Measurements from ENCODE around the gene DDAH1. TPM values are rescaled to one million over a fixed set of nuclear protein-coding genes. Genes with fewer than 3 reads are reported as not detected.

The DDAH1 gene
- total RNA-seq, 1 donor from 2014 or later, result 5.4 TPM

DNA sequence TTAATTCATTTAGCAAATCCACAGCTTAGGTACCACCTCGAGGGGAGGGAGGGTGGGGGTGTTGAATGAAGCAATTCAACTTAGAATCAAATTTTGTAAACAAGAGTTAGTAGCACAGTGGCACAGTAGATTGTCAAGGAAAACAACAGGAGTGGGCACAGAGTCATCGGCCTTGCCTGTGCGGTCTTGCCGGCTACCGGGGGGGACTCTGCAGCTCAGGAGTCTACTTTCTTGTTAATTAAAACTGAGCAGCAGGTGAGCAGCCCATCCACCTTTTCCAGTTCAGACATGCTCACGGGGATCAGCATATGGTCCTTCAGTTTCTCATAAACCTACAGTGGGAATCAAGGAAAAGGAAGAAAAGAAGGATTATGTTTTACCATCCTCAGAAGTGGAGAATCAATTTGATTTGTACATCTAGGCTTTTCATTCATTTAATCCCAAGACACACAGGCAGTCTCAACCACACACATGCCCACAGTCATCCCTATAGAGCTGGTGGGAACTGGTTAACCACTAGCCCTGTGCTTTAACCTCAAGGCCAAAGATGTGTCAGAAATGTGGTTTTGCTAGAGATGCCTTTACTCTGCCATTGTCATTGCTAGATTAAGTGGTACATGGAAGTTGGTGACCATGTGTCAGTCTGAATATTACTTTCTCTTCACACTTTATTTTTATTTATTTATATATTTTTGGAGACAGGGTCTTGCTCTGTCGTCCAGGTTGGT is 143.6 kb downstream of the DDAH1 start:
- Mint-ChIP-seq H3K9me3 (ENCODE audit: unreplicated experiment) (no peaks in the 10 kb centered on the region), H3K36me3 (ENCODE audit: unreplicated experiment) (no peaks in the 10 kb centered on the region), H3K4me3 (ENCODE audit: unreplicated experiment) (no peak overlapping the region), H3K27me3 (ENCODE audit: unreplicated experiment) (no peaks in the 10 kb centered on the region), H3K4me1 (ENCODE audit: low read depth, unreplicated experiment) (no peaks in the 10 kb centered on the region), H3K27ac (ENCODE audit: unreplicated experiment) (no peak overlapping the region)
- DNase-seq, result no peak
- TF ChIP-seq, protein P1, sequence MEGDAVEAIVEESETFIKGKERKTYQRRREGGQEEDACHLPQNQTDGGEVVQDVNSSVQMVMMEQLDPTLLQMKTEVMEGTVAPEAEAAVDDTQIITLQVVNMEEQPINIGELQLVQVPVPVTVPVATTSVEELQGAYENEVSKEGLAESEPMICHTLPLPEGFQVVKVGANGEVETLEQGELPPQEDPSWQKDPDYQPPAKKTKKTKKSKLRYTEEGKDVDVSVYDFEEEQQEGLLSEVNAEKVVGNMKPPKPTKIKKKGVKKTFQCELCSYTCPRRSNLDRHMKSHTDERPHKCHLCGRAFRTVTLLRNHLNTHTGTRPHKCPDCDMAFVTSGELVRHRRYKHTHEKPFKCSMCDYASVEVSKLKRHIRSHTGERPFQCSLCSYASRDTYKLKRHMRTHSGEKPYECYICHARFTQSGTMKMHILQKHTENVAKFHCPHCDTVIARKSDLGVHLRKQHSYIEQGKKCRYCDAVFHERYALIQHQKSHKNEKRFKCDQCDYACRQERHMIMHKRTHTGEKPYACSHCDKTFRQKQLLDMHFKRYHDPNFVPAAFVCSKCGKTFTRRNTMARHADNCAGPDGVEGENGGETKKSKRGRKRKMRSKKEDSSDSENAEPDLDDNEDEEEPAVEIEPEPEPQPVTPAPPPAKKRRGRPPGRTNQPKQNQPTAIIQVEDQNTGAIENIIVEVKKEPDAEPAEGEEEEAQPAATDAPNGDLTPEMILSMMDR (IDR thresholded peaks at IDR 0.05; ENCODE audit: partially characterized antibody, unreplicated experiment), result no peak

DNA sequence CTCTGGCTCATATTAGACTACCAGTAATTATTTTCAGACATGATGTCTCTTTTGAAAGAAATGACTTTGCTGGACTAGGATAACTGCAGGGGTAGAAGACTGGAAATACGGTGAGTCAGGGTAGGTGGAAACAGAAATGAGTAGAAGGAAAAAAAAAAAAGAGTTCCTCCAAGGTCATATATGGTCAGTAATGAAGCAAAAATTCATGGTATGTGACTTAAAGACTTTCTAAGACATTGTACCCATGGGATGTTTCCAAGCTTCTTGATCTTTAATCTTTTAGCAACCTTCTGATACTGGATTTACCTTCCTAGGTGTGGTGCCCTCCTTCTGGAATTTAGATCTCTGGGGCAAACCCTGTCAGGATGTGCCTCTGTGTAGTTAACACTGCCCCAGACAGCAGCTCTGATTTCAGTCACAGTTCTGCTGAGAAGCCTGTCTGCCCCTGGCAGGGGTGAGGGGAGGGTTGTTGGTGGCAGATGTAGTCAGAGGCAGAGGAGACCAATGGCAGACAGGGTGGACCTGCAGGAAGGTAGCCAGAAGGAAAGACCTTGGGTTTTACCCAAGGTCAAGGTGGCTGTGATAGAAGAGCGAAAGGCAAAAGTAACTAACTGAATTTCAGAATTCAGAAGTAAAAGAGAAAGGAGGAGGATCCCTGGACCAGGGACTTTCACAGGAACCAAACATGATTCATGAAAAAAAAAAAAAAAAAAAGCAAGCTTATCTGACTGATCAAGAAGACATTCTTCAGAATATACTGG is 144.4 kb downstream of the DDAH1 start:
- Mint-ChIP-seq H3K36me3 (ENCODE audit: unreplicated experiment) (no peaks in the 10 kb centered on the region), H3K27ac (ENCODE audit: unreplicated experiment) (no peak overlapping the region), H3K9me3 (ENCODE audit: unreplicated experiment) (no peaks in the 10 kb centered on the region), H3K27me3 (ENCODE audit: unreplicated experiment) (no peaks in the 10 kb centered on the region), H3K4me3 (ENCODE audit: unreplicated experiment) (no peak overlapping the region), H3K4me1 (ENCODE audit: low read depth, unreplicated experiment) (no peaks in the 10 kb centered on the region)
- TF ChIP-seq, protein P1 (IDR thresholded peaks at IDR 0.05; ENCODE audit: partially characterized antibody, unreplicated experiment), result no peak
- DNase-seq, result no peak

DNA sequence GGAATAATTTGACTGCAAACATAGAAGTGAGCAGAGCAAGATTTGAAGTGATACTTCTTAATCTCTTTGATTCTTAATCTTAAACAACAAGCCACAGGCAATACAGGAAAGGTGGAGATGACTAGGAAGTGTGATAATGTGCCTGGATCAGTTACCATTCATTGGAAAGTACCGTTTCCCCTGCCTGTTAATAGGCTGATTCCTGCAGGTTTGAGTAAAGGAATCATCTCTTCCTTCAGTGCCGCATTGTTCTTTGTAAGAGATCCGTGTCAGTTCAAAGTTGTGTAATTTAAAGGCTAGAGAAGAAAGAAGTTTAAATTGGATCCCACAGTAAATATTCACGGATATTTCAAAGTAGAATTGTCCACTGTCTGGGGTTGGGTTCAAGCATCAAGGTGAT is 145.0 kb downstream of the DDAH1 start:
- Mint-ChIP-seq H3K9me3 (ENCODE audit: unreplicated experiment) (no peaks in the 10 kb centered on the region), H3K27ac (ENCODE audit: unreplicated experiment) (no peak overlapping the region), H3K4me3 (ENCODE audit: unreplicated experiment) (no peak overlapping the region), H3K36me3 (ENCODE audit: unreplicated experiment) (no peaks in the 10 kb centered on the region), H3K4me1 (ENCODE audit: low read depth, unreplicated experiment) (no peaks in the 10 kb centered on the region), H3K27me3 (ENCODE audit: unreplicated experiment) (no peaks in the 10 kb centered on the region)
- TF ChIP-seq, protein P1 (IDR thresholded peaks at IDR 0.05; ENCODE audit: partially characterized antibody, unreplicated experiment), result no peak
- DNase-seq, result no peak

DNA sequence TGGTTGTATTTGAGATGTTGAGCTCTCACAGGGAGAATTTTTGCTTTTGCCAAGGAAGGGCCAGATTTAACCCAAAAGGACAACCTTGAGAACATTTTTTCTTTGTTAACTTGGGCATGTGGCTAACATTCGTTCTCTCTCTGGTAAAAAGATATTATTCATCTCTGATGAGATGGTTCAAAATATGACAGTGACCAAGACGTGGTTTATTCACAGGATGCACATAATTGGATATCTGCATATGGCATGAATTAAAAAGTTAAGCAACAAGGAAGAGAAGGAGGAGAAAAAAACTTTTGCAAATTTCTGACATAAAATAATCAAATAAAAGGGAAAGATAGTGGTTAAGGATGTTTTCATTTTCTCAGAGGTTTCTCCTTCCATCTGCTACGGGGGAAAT is 145.5 kb downstream of the DDAH1 start:
- Mint-ChIP-seq H3K36me3 (ENCODE audit: unreplicated experiment) (no peaks in the 10 kb centered on the region), H3K9me3 (ENCODE audit: unreplicated experiment) (no peaks in the 10 kb centered on the region), H3K4me3 (ENCODE audit: unreplicated experiment) (no peak overlapping the region), H3K4me1 (ENCODE audit: low read depth, unreplicated experiment) (no peaks in the 10 kb centered on the region), H3K27ac (ENCODE audit: unreplicated experiment) (no peak overlapping the region), H3K27me3 (ENCODE audit: unreplicated experiment) (peaks cover 2% of the 10 kb centered on the region)
- no peak for DNase-seq
- TF ChIP-seq, protein P1 (IDR thresholded peaks at IDR 0.05; ENCODE audit: partially characterized antibody, unreplicated experiment), result no peak

DNA sequence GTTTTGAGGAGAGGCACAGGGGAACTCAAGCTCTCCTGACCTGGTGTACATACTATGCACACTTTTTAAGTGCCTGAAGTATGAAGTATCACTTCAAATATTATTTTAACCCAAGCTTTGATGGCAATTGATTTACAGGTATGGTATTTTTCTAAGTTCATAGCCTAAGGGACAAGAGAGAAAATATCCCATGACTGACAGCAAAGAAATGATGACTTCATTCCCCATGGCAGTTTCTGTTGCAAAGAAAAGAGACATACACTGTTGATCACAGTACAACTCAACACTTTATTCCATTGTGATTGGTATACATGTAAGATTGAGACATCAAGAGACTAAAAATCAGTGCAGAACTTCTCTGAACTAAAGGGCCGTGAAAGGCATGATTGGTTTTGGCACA is 146.7 kb downstream of the DDAH1 start:
- H3K4me3 Mint-ChIP-seq (ENCODE audit: unreplicated experiment), result no peak overlapping the region

More for the DNA sequence above, 146.7 kb downstream of the DDAH1 start:
- Mint-ChIP-seq H3K9me3 (ENCODE audit: unreplicated experiment) (no peaks in the 10 kb centered on the region), H3K36me3 (ENCODE audit: unreplicated experiment) (no peaks in the 10 kb centered on the region), H3K27me3 (ENCODE audit: unreplicated experiment) (peaks cover 3% of the 10 kb centered on the region), H3K27ac (ENCODE audit: unreplicated experiment) (no peak overlapping the region), H3K4me1 (ENCODE audit: low read depth, unreplicated experiment) (no peaks in the 10 kb centered on the region)
- TF ChIP-seq, protein P1 (IDR thresholded peaks at IDR 0.05; ENCODE audit: partially characterized antibody, unreplicated experiment), result no peak
- DNase-seq, result no peak
